ENCODE results near the gene MCF2L2.
A peak's percentile ranks its signal among the peaks of the same experiment; 100 is the strongest.

Gene MCF2L2

DNA sequence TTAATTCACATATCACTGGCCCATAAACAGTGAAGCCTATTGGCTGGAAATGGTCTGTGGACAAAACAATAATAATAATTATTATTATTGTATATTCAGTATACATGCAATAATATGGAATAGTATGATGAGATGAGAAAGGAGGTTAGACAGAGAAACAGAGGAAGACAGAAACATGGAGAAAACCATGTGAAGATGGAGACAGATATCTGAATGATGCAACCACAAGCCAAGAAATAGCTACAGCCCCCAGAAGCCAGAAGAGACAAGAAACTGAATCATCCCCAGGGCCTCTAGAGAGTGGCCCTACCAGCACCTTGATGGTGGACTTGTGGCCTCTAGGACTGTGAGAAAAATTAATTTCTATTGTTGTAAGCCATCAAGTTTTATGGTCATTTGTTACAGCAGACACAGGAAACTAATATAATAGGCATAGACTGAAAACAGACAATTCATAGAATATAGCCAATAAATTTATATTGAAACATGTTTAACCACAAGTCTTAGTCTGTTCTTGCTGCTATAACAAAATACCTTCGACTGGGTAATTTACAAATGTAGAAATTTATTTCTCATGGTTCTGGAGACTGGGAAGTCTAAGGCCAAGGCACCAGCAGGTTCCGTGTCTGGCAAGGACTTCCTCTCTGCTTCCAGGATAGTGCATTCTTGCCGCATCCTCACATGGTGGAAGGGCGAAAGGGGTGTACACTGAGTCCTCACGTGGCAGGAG is 31.6 kb downstream of the MCF2L2 start:
- no peak overlapping the region for H3K9ac ChIP-seq (ENCODE audit: insufficient read length)
- H3K36me3 ChIP-seq (ENCODE audit: insufficient read depth, low read length) = no peaks in the 10 kb centered on the region
- H3K27ac ChIP-seq = no peak overlapping the region
- TF ChIP-seq FOXP2 (optimal IDR thresholded peaks at IDR 0.05; ENCODE audit: control extremely low read depth, extremely low read length, insufficient read depth) (no peak), POLR2AphosphoS5 (IDR thresholded peaks at IDR 0.05; ENCODE audit: borderline replicate concordance, low read depth, low read length) (no peak), EZH2 (IDR thresholded peaks at IDR 0.05) (no peak)
- DNase-seq (ENCODE audit: low read depth, low spot score) = no peak
- no peak overlapping the region for H3K4me3 ChIP-seq
- H3K9me3 ChIP-seq (ENCODE audit: low read depth, low read length) = no peaks in the 10 kb centered on the region

DNA sequence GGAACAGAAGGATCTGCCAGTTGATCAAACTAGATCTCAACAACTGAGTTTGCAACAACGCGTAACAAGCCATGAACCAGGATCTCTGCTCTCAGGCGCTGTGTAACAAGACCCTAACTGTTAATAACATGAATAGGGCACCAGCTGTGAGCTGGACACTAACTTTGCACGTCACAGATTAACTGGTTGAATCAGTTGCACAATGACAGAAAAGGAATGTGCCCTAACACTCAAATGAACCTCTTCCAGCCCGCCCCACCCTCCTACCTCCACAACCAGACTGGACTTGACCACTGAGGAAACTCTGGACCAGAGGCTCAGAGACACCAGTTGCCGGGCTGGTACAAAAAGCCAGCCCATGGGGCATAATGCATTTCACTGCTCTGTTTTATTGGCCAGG is 34.3 kb downstream of the MCF2L2 start:
- no peak for DNase-seq (ENCODE audit: low read depth, low spot score)
- no peaks in the 10 kb centered on the region for H3K36me3 ChIP-seq (ENCODE audit: insufficient read depth, low read length)
- TF ChIP-seq FOXP2 (optimal IDR thresholded peaks at IDR 0.05; ENCODE audit: control extremely low read depth, extremely low read length, insufficient read depth) = no peak
- no peak for TF ChIP-seq POLR2AphosphoS5 (IDR thresholded peaks at IDR 0.05; ENCODE audit: borderline replicate concordance, low read depth, low read length)
- TF ChIP-seq EZH2 (IDR thresholded peaks at IDR 0.05) = no peak
- no peak overlapping the region for H3K27ac ChIP-seq
- H3K9ac ChIP-seq (ENCODE audit: insufficient read length) = no peak overlapping the region
- H3K4me3 ChIP-seq = no peak overlapping the region
- H3K9me3 ChIP-seq (ENCODE audit: low read depth, low read length) = no peaks in the 10 kb centered on the region

DNA sequence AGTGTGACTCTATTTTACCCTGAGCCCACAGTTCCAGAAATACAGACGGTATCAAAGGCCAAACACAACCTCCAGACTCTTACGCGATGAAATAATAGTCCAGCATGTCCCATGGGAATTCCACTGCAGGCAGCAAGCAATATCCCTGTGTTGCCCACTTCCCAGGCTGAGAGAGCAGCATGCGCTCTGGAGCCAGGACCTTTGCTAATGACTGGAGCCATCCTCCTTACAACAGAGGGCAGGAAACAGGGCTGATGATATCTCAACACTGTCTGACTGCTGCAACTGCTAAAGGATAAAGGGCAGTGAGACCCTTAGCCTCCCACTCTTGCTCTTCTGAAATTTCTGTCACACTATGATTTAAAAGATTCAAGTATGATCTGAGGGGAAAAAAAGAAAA is 34.8 kb downstream of the MCF2L2 start:
- DNase-seq (ENCODE audit: low read depth, low spot score) = no peak
- Histone ChIP-seq H3K4me3 (no peak overlapping the region), H3K36me3 (ENCODE audit: insufficient read depth, low read length) (no peaks in the 10 kb centered on the region), H3K27ac (no peak overlapping the region), H3K9ac (ENCODE audit: insufficient read length) (no peak overlapping the region), H3K9me3 (ENCODE audit: low read depth, low read length) (no peaks in the 10 kb centered on the region)
- no peak for TF ChIP-seq FOXP2 (optimal IDR thresholded peaks at IDR 0.05; ENCODE audit: control extremely low read depth, extremely low read length, insufficient read depth)
- no peak for TF ChIP-seq EZH2 (IDR thresholded peaks at IDR 0.05)
- TF ChIP-seq POLR2AphosphoS5 (IDR thresholded peaks at IDR 0.05; ENCODE audit: borderline replicate concordance, low read depth, low read length) = no peak

DNA sequence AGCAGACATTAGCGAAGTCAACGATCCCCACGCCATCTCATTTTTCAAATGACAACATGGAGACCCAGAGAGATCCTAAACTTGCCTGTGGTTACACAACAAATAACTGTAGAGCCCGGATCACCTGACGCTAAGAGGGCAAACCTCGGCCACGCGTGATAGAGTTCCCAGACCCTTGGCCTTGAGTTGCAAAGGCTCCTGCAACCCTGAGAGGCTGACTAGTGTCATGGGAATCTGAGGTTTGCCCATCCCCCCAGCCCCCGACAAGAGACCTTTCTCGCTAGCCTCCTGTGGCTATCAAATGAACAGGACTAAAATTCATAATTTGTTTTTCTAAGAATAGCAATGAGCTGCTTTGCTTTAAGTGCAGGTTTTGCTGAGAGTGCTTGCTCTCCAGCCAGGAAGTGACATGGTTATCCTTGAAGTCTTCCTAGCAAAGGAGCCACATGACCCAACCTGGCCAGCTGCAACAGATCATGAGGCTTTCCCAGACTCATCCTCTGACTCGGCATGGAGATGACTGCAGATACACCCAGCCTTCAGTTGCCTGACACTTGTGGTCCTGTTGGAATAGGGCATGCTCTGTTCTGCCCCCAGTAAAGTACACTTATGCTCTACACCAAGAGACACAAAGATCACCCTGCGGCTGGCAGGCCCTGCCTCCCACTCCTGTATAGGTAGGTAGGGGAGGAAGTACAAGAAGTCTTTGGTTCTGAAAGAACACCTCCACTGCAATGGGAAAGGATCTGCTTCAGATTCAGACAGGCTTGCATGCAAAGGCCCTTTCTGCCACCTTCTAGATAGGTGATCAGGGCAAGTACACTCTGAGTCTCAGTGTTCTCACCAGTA is 36.0 kb downstream of the MCF2L2 start:
- Histone ChIP-seq H3K9me3 (ENCODE audit: low read depth, low read length) (no peaks in the 10 kb centered on the region), H3K27ac (no peak overlapping the region), H3K9ac (ENCODE audit: insufficient read length) (no peak overlapping the region), H3K36me3 (ENCODE audit: insufficient read depth, low read length) (no peaks in the 10 kb centered on the region), H3K4me3 (no peak overlapping the region)
- DNase-seq (ENCODE audit: low read depth, low spot score) = no peak
- TF ChIP-seq FOXP2 (optimal IDR thresholded peaks at IDR 0.05; ENCODE audit: control extremely low read depth, extremely low read length, insufficient read depth) (no peak), POLR2AphosphoS5 (IDR thresholded peaks at IDR 0.05; ENCODE audit: borderline replicate concordance, low read depth, low read length) (no peak), EZH2 (IDR thresholded peaks at IDR 0.05) (no peak)

DNA sequence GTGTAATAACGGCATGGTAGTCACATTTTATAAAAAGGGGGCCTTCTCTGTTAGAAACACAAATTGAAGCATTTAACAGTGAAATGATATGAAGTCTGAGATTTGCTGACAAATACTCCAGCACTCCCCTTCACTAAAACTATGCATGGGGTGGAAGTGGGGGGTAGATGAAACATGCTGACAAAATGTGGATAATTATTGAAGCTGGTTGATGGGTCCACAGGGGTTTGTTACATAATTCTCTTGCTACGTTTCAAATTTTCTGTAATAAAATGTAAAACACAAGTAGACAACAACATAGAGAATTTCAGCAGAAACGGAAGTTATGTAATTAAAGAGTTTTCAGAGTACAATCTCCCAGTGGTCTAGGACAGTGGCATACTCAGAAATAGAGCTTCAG is 37.0 kb downstream of the MCF2L2 start:
- Histone ChIP-seq H3K4me3 (peak overlapping the region; percentile 14; the same call in 1 of the 2 replicates), H3K27ac (peak overlapping the region; percentile 64), H3K9me3 (ENCODE audit: low read depth, low read length) (no peaks in the 10 kb centered on the region), H3K9ac (ENCODE audit: insufficient read length) (no peak overlapping the region), H3K36me3 (ENCODE audit: insufficient read depth, low read length) (no peaks in the 10 kb centered on the region)
- peak; percentile 63 for DNase-seq (ENCODE audit: low read depth, low spot score)
- TF ChIP-seq POLR2AphosphoS5 (IDR thresholded peaks at IDR 0.05; ENCODE audit: borderline replicate concordance, low read depth, low read length) (no peak), FOXP2 (optimal IDR thresholded peaks at IDR 0.05; ENCODE audit: control extremely low read depth, extremely low read length, insufficient read depth) (no peak)

DNA sequence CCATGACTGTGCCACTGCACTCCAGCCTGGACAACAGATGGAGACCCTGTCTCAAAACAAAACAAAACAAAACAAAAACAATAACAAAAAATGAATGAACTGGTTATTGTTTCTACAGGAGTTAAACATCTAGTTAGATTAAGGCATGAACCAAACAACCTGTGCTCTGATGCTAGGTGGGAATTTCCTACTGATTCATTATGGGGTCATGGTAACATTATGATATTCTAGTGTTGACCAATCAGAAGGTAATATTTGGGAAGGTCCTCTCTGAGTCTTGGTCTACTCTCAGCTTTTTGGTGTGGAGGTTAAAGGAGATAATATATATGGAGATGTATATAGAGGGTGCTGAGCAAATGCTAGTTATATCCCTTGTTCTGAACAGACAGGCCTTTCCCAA is 37.6 kb downstream of the MCF2L2 start:
- Histone ChIP-seq H3K9me3 (ENCODE audit: low read depth, low read length) (no peaks in the 10 kb centered on the region), H3K27ac (peak overlapping the region; percentile 64; the same call in 1 of the 2 replicates), H3K36me3 (ENCODE audit: insufficient read depth, low read length) (no peaks in the 10 kb centered on the region), H3K4me3 (no peak overlapping the region), H3K9ac (ENCODE audit: insufficient read length) (no peak overlapping the region)
- TF ChIP-seq FOXP2 (optimal IDR thresholded peaks at IDR 0.05; ENCODE audit: control extremely low read depth, extremely low read length, insufficient read depth) = no peak
- TF ChIP-seq POLR2AphosphoS5 (IDR thresholded peaks at IDR 0.05; ENCODE audit: borderline replicate concordance, low read depth, low read length) = no peak
- no peak for TF ChIP-seq EZH2 (IDR thresholded peaks at IDR 0.05)
- no peak for DNase-seq (ENCODE audit: low read depth, low spot score)

DNA sequence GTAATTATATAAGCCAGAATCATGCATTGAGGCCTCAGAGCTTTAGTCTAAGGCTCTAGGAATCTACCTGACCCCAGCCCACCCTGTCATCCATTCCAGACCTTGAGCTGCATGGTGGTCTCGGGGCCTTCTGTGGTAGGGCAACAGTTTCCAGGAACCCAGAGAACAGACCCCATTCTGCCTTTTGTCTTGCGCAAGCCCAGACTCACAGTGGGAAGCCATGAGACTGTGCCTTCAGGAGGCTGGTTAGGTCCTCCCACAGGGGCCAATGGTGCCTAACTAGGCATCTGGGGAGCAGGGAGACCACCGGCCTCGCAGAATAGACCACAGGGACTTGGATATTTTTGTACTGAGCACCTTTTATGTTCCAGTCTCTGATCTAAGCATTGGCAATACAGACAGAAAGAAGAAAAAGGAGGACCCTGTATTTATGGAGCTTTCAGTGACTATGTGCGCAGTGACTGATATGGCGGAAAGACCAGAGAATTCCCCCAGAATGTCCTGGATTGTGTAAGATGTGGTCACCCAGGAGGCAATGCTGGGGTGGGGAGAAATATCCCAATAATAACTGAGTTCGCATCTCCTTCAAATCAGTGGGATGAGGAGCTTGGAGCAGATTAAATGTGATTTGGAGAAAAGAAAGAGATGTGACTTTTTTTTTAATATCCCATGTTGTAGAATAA is 40.1 kb downstream of the MCF2L2 start:
- no peak for DNase-seq (ENCODE audit: low read depth, low spot score)
- Histone ChIP-seq H3K9ac (ENCODE audit: insufficient read length) (no peak overlapping the region), H3K27ac (no peak overlapping the region), H3K9me3 (ENCODE audit: low read depth, low read length) (no peaks in the 10 kb centered on the region), H3K36me3 (ENCODE audit: insufficient read depth, low read length) (no peaks in the 10 kb centered on the region), H3K4me3 (no peak overlapping the region)
- TF ChIP-seq POLR2AphosphoS5 (IDR thresholded peaks at IDR 0.05; ENCODE audit: borderline replicate concordance, low read depth, low read length) (no peak), FOXP2 (optimal IDR thresholded peaks at IDR 0.05; ENCODE audit: control extremely low read depth, extremely low read length, insufficient read depth) (no peak), EZH2 (IDR thresholded peaks at IDR 0.05) (no peak)

DNA sequence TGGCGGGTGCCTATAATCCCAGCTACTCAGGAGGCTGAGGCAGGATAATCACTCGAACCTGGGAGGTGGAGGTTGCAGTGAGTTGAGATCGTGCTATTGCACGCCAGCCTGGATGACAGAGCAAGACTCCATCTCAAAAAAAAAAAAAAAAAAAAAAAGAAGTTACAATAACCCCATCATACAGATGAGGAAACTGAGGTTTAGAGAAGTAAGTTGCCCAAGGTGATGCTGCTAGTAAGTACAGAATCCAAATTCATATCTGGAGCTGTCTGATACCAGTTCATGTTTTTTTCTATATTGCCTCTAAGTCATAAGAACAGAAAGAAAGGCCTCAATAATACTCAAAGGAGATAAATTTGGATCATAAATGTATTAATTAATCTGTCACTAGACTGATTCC is 40.6 kb downstream of the MCF2L2 start:
- Histone ChIP-seq H3K36me3 (ENCODE audit: insufficient read depth, low read length) (no peaks in the 10 kb centered on the region), H3K27ac (no peak overlapping the region), H3K9me3 (ENCODE audit: low read depth, low read length) (no peaks in the 10 kb centered on the region), H3K9ac (ENCODE audit: insufficient read length) (no peak overlapping the region), H3K4me3 (no peak overlapping the region)
- DNase-seq (ENCODE audit: low read depth, low spot score) = no peak
- TF ChIP-seq POLR2AphosphoS5 (IDR thresholded peaks at IDR 0.05; ENCODE audit: borderline replicate concordance, low read depth, low read length) (no peak), FOXP2 (optimal IDR thresholded peaks at IDR 0.05; ENCODE audit: control extremely low read depth, extremely low read length, insufficient read depth) (no peak), EZH2 (IDR thresholded peaks at IDR 0.05) (no peak)

All from SK-N-MC (cell line).